Activated naive CD8-positive, alpha-beta T cell treated with anti-CD3 and anti-CD28 coated beads for 36 hours (primary cell): ENCODE measurements around the gene CTNND2. TPM values are rescaled to one million over a fixed set of nuclear protein-coding genes. Genes with fewer than 3 reads are reported as not detected.

Experiments
- DNase-seq: peaks from one replicate; pipeline ENCODE4 v3.0.0; 2021
- H3K27ac Mint-ChIP-seq: one replicate; pipeline ENCODE4 v1.8.0; 2022; ENCODE audit warnings: mild to moderate bottlenecking, moderate library complexity, mixed read lengths
- H3K27me3 Mint-ChIP-seq: one replicate; pipeline ENCODE4 v1.8.0; 2022; ENCODE audit warnings: mild to moderate bottlenecking, mixed read lengths
- H3K36me3 Mint-ChIP-seq: one replicate; pipeline ENCODE4 v1.8.0; 2021; ENCODE audit warnings: mild to moderate bottlenecking, mixed read lengths
- H3K4me1 Mint-ChIP-seq: one replicate; pipeline ENCODE4 v1.8.0; 2021; ENCODE audit warnings: mixed read lengths
- H3K4me3 Mint-ChIP-seq: one replicate; pipeline ENCODE4 v1.8.0; 2022; ENCODE audit warnings: mild to moderate bottlenecking, moderate library complexity, mixed read lengths
- H3K9me3 Mint-ChIP-seq: one replicate; pipeline ENCODE4 v1.8.0; 2022; ENCODE audit warnings: mixed read lengths
- total RNA-seq, 2 experiments: library from RNA; stranded (reverse); gene quantifications; one replicate each; pipeline ENCODE4 v1.2.3, GENCODE V29; 2021

The CTNND2 gene
- total RNA-seq, 2 experiments from 2014 or later = not detected

GRCh38 chr5:10984021-10984715, 920.1 kb downstream of the CTNND2 start:
- H3K27me3 Mint-ChIP-seq = peaks cover 20% of the 10 kb centered on the region
- peaks cover 8% of the 10 kb centered on the region for H3K4me1 Mint-ChIP-seq
- DNase-seq = no peak
- H3K27ac Mint-ChIP-seq = no peak overlapping the region
- no peaks in the 10 kb centered on the region for H3K9me3 Mint-ChIP-seq
- H3K36me3 Mint-ChIP-seq = no peaks in the 10 kb centered on the region
- no peak overlapping the region for H3K4me3 Mint-ChIP-seq

GRCh38 chr5:10982626-10983025, 921.6 kb downstream of the CTNND2 start:
- H3K4me1 Mint-ChIP-seq = no peaks in the 10 kb centered on the region
- peaks cover 10% of the 10 kb centered on the region for H3K27me3 Mint-ChIP-seq
- H3K27ac Mint-ChIP-seq = no peak overlapping the region
- H3K36me3 Mint-ChIP-seq = no peaks in the 10 kb centered on the region
- H3K4me3 Mint-ChIP-seq = no peak overlapping the region
- H3K9me3 Mint-ChIP-seq = no peaks in the 10 kb centered on the region
- DNase-seq = no peak

GRCh38 chr5:10981932-10982331, 922.3 kb downstream of the CTNND2 start:
- Mint-ChIP-seq H3K36me3 (no peaks in the 10 kb centered on the region), H3K9me3 (no peaks in the 10 kb centered on the region), H3K27ac (no peak overlapping the region), H3K27me3 (peaks cover 4% of the 10 kb centered on the region), H3K4me1 (no peaks in the 10 kb centered on the region), H3K4me3 (no peak overlapping the region)
- DNase-seq = no peak

- H3K4me3 Mint-ChIP-seq = no peak overlapping the region
- no peaks in the 10 kb centered on the region for H3K36me3 Mint-ChIP-seq
- no peak for DNase-seq
- H3K4me1 Mint-ChIP-seq = no peaks in the 10 kb centered on the region
- no peak overlapping the region for H3K27ac Mint-ChIP-seq
- H3K9me3 Mint-ChIP-seq = no peaks in the 10 kb centered on the region
- peaks cover 4% of the 10 kb centered on the region for H3K27me3 Mint-ChIP-seq
Measured at GRCh38 chr5:10977011-10977410, 927.2 kb downstream of the CTNND2 start.

GRCh38 chr5:10975945-10976344, 928.3 kb downstream of the CTNND2 start:
- no peak overlapping the region for H3K27ac Mint-ChIP-seq
- no peaks in the 10 kb centered on the region for H3K36me3 Mint-ChIP-seq

GRCh38 chr5:10974850-10975249, 929.4 kb downstream of the CTNND2 start:
- H3K4me3 Mint-ChIP-seq = no peak overlapping the region
- no peaks in the 10 kb centered on the region for H3K36me3 Mint-ChIP-seq
- H3K27ac Mint-ChIP-seq = no peak overlapping the region
- peaks cover 4% of the 10 kb centered on the region for H3K27me3 Mint-ChIP-seq
- no peaks in the 10 kb centered on the region for H3K9me3 Mint-ChIP-seq
- DNase-seq = no peak
- no peaks in the 10 kb centered on the region for H3K4me1 Mint-ChIP-seq

More at GRCh38 chr5:10975945-10976344, 928.3 kb downstream of the CTNND2 start:
- Mint-ChIP-seq H3K4me3 (no peak overlapping the region), H3K9me3 (no peaks in the 10 kb centered on the region), H3K27me3 (peaks cover 4% of the 10 kb centered on the region), H3K4me1 (no peaks in the 10 kb centered on the region)
- DNase-seq = no peak

GRCh38 chr5:10973316-10973715, 930.9 kb downstream of the CTNND2 start:
- peaks cover 4% of the 10 kb centered on the region for H3K27me3 Mint-ChIP-seq
- no peaks in the 10 kb centered on the region for H3K4me1 Mint-ChIP-seq
- no peak for DNase-seq
- H3K9me3 Mint-ChIP-seq = no peaks in the 10 kb centered on the region
- H3K4me3 Mint-ChIP-seq = no peak overlapping the region
- no peaks in the 10 kb centered on the region for H3K36me3 Mint-ChIP-seq
- no peak overlapping the region for H3K27ac Mint-ChIP-seq

GRCh38 chr5:10969684-10970180, 934.5 kb downstream of the CTNND2 start:
- Mint-ChIP-seq H3K4me1 (no peaks in the 10 kb centered on the region), H3K27ac (no peak overlapping the region), H3K4me3 (no peak overlapping the region), H3K36me3 (no peaks in the 10 kb centered on the region), H3K9me3 (no peaks in the 10 kb centered on the region), H3K27me3 (no peaks in the 10 kb centered on the region)
- no peak for DNase-seq

GRCh38 chr5:10964806-10965205, 939.4 kb downstream of the CTNND2 start:
- Mint-ChIP-seq H3K36me3 (no peaks in the 10 kb centered on the region), H3K27ac (no peak overlapping the region), H3K27me3 (no peaks in the 10 kb centered on the region), H3K4me3 (no peak overlapping the region), H3K9me3 (no peaks in the 10 kb centered on the region), H3K4me1 (no peaks in the 10 kb centered on the region)
- no peak for DNase-seq

- peaks cover 4% of the 10 kb centered on the region for H3K9me3 Mint-ChIP-seq
- H3K36me3 Mint-ChIP-seq = no peaks in the 10 kb centered on the region
- H3K27me3 Mint-ChIP-seq = no peaks in the 10 kb centered on the region
- no peak for DNase-seq
- H3K4me1 Mint-ChIP-seq = no peaks in the 10 kb centered on the region
- H3K4me3 Mint-ChIP-seq = no peak overlapping the region
- H3K27ac Mint-ChIP-seq = no peak overlapping the region
Measured at GRCh38 chr5:10958728-10959127, 945.5 kb downstream of the CTNND2 start.

- DNase-seq = no peak
- Mint-ChIP-seq H3K27ac (no peak overlapping the region), H3K4me1 (no peaks in the 10 kb centered on the region), H3K9me3 (no peaks in the 10 kb centered on the region), H3K4me3 (no peak overlapping the region), H3K27me3 (peaks cover 3% of the 10 kb centered on the region), H3K36me3 (no peaks in the 10 kb centered on the region)
Measured at GRCh38 chr5:10949856-10950630, 954.2 kb downstream of the CTNND2 start.

- no peak for DNase-seq
- Mint-ChIP-seq H3K4me3 (no peak overlapping the region), H3K27me3 (peaks cover 10% of the 10 kb centered on the region), H3K27ac (no peak overlapping the region), H3K4me1 (no peaks in the 10 kb centered on the region), H3K9me3 (no peaks in the 10 kb centered on the region), H3K36me3 (no peaks in the 10 kb centered on the region)
Measured at GRCh38 chr5:10946050-10946449, 958.2 kb downstream of the CTNND2 start.

- Mint-ChIP-seq H3K27me3 (peaks cover 7% of the 10 kb centered on the region), H3K4me3 (no peak overlapping the region), H3K27ac (no peak overlapping the region), H3K4me1 (no peaks in the 10 kb centered on the region), H3K36me3 (no peaks in the 10 kb centered on the region), H3K9me3 (no peaks in the 10 kb centered on the region)
- DNase-seq = no peak
Measured at GRCh38 chr5:10941900-10942299, 962.3 kb downstream of the CTNND2 start.

GRCh38 chr5:10936081-10936855, 968.0 kb downstream of the CTNND2 start:
- H3K9me3 Mint-ChIP-seq = no peaks in the 10 kb centered on the region

GRCh38 chr5:10935536-10935935, 968.7 kb downstream of the CTNND2 start:
- Mint-ChIP-seq H3K36me3 (no peaks in the 10 kb centered on the region), H3K9me3 (no peaks in the 10 kb centered on the region), H3K4me3 (no peak overlapping the region), H3K4me1 (no peaks in the 10 kb centered on the region), H3K27ac (no peak overlapping the region), H3K27me3 (peaks cover 8% of the 10 kb centered on the region)
- no peak for DNase-seq

More at GRCh38 chr5:10936081-10936855, 968.0 kb downstream of the CTNND2 start:
- DNase-seq = no peak
- peaks cover 7% of the 10 kb centered on the region for H3K27me3 Mint-ChIP-seq
- no peak overlapping the region for H3K4me3 Mint-ChIP-seq
- no peaks in the 10 kb centered on the region for H3K4me1 Mint-ChIP-seq
- no peaks in the 10 kb centered on the region for H3K36me3 Mint-ChIP-seq
- no peak overlapping the region for H3K27ac Mint-ChIP-seq
